ENCODE data around the gene PPM1B. TPM values are rescaled to one million over a fixed set of nuclear protein-coding genes. Genes with fewer than 3 reads are reported as not detected.

The PPM1B gene
- total and polyA plus RNA-seq, 2 of the 4 experiments (the other 2 are of a cell fraction), result 13.4 to 14.7 TPM

GRCh38 chr2:44211183-44211582, 42.5 kb downstream of the PPM1B start:
- H3K18ac ChIP-seq (ENCODE audit: low read depth, low read length), result no peak overlapping the region
- no peak overlapping the region for H2AFZ ChIP-seq (replicated peaks; ENCODE audit: low read length, poor library complexity)
- H2BK15ac ChIP-seq (ENCODE audit: low read depth, low read length), result no peak overlapping the region
- no peak overlapping the region for H3K56ac ChIP-seq (ENCODE audit: extremely low read depth, insufficient read depth, low read length)
- peaks cover 2% of the 10 kb centered on the region; the same call in 1 of the 2 replicates for H3K9me1 ChIP-seq (ENCODE audit: insufficient read depth, low read length)
- in situ Hi-C loops (cut with MboI; ENCODE audit: low sequenced_read_pairs), result no loop called here
- H4K20me1 ChIP-seq (ENCODE audit: insufficient read depth, low read length), result no peaks in the 10 kb centered on the region; the same call in 1 of the 2 replicates
- H2AK9ac ChIP-seq (replicated peaks; ENCODE audit: low read depth, low read length, poor library complexity), result no peak overlapping the region
- POLR2A ChIA-PET (ENCODE audit: unreplicated experiment), result no interaction called here
- H3K4me3 ChIP-seq (ENCODE audit: insufficient read depth, low read depth, low read length), result no peak overlapping the region
- no peak overlapping the region for H2BK20ac ChIP-seq (ENCODE audit: low read depth, low read length)
- H4K8ac ChIP-seq (ENCODE audit: low read depth in 2 of 2, low read length in 2 of 2), result no peak overlapping the region
- DNase-seq (no peak), ATAC-seq (ENCODE audit: low read depth) (no peak)
- H3K27me3 ChIP-seq (ENCODE audit: control insufficient read depth, insufficient read depth, low read length), result no peaks in the 10 kb centered on the region
- no peak overlapping the region for H3K27ac ChIP-seq (ENCODE audit: insufficient read depth, low read length)
- H2BK120ac ChIP-seq (ENCODE audit: low read depth, low read length), result no peak overlapping the region
- TF ChIP-seq CTCF (conservative IDR thresholded peaks at IDR 0.05; ENCODE audit: low read depth, low read length) (no peak), ELK1 (IDR thresholded peaks at IDR 0.05; ENCODE audit: borderline replicate concordance, low read depth, low read length) (no peak), NFE2L2 (IDR thresholded peaks at IDR 0.05; ENCODE audit: low read depth, low read length) (no peak), SMC3 (IDR thresholded peaks at IDR 0.05; ENCODE audit: low read depth, low read length) (no peak), RAD21 (IDR thresholded peaks at IDR 0.05; ENCODE audit: low read length) (no peak), USF2 (IDR thresholded peaks at IDR 0.05; ENCODE audit: low read depth, low read length) (no peak), MAZ (IDR thresholded peaks at IDR 0.05; ENCODE audit: borderline replicate concordance, low read depth, low read length) (no peak), MXI1 (IDR thresholded peaks at IDR 0.05; ENCODE audit: borderline replicate concordance, low read depth, low read length) (no peak), CEBPB (IDR thresholded peaks at IDR 0.05; ENCODE audit: low read depth, low read length) (no peak), FOS (IDR thresholded peaks at IDR 0.05; ENCODE audit: low read depth, low read length) (no peak), CHD1 (IDR thresholded peaks at IDR 0.05; ENCODE audit: low read depth, low read length) (no peak)
- intact Hi-C loops (cut with micrococcal nuclease), result no loop called here
- no peak overlapping the region for H4K5ac ChIP-seq (ENCODE audit: low read depth, low read length)
- H3K4me2 ChIP-seq (ENCODE audit: low read depth, low read length), result no peak overlapping the region
- dilution Hi-C loops (cut with HindIII; ENCODE audit: low sequenced_read_pairs, unreplicated experiment), result no loop called here
- CTCF ChIA-PET, result interaction anchor here (0.6 kb wide), 1 partner anchor 33 kb away, joined by 3 read pairs; no protein-coding TSS in a partner anchor
- H3K79me1 ChIP-seq (ENCODE audit: low read depth in 1 of 2, low read length in 2 of 2), result peaks cover 16 to 20% of the 10 kb centered on the region in 2 experiments
- no peak overlapping the region for H4K91ac ChIP-seq (ENCODE audit: insufficient read depth, low read depth, low read length)
- H2AK5ac ChIP-seq (ENCODE audit: low read depth, low read length), result no peak overlapping the region
- no TSS peak for BruUV-seq (replicated peaks)
- no peaks in the 10 kb centered on the region for H3K4me1 ChIP-seq (ENCODE audit: control insufficient read depth, insufficient read depth, low read length)
- H3K14ac ChIP-seq (replicated peaks; ENCODE audit: low read depth, low read length), result no peak overlapping the region
- H3K9ac ChIP-seq (ENCODE audit: low read depth, low read length), result no peak overlapping the region
- peaks cover 5% of the 10 kb centered on the region; the same call in 1 of the 2 replicates for H3K9me3 ChIP-seq (ENCODE audit: control insufficient read depth, insufficient read depth, low read length)
- H2BK5ac ChIP-seq (ENCODE audit: low read depth, low read length, poor library complexity, severe bottlenecking), result no peak overlapping the region
- H3K36me3 ChIP-seq (ENCODE audit: control insufficient read depth, insufficient read depth, low read length), result peaks cover 9% of the 10 kb centered on the region
- no peak overlapping the region for H3K4ac ChIP-seq (ENCODE audit: low read depth, low read length)
- H3K23ac ChIP-seq (ENCODE audit: low read depth, low read length), result no peak overlapping the region

Measured in IMR-90 (cell line).